Measurements from ENCODE around the gene CAMK2N1.

CAMK2N1 gene

DNA sequence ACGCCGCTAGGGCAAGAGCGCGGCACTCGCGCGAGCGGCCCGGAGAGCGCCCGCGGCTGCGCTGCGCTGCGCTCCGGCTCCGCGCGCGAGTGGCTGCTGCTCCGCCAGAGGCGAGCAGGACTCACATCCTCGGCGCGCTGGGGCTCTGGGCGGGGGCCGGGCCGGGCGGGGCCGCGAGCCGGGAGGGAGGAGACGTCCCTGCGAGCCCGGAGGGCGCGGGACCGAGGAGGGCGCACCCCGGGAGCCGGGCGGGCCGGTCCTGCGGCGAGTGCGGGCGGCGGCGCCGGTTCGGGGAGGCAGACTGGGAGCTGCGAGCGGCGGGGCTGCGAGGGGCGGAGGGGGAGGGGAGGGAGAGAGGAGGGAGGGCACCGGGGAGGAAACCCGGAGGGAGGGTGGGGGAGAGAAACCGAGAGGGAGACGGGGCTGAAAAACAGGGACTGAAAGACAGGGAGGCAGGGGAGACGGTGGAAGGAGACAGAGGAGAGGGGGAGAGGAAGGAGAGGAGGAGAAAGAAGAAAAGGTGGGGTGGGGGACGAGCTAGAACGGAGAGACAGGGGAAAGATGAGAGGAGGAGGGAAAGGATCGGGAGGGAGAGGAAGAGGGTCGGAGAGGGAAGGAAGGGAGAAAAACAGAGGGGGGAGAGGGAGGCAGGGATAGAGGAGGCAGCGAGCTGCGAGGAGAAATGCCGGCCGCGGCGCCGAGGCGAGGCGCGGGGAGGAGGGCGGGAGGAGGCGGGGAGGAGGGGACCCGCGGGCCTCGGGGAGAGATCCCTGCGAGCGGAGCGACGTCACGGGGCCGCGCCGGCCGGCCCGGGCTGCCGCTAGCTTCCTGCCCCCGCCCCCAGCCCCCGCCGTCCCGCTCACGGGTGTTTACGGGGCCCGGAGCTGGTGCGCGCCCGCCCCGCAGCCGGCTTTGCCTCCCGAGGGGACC is at the start of gene CAMK2N1:
Gene CAMK2N1 (minus strand): TSS at position 684 of the 930 bp plus-strand sequence. CDS start 831 bp downstream, outside the sequence.
- no peak for TF ChIP-seq CTCF (IDR thresholded peaks at IDR 0.05; ENCODE audit: low read depth, low read length, missing control alignments)
- in situ Hi-C loops (cut with HindIII; ENCODE audit: low sequenced_read_pairs) = no loop called here
- peak within 1 kb of the TSS; percentile 87 for H3K4me3 ChIP-seq (ENCODE audit: low read depth, low read length)
- no peak for DNase-seq (ENCODE audit: low read depth)

DNA sequence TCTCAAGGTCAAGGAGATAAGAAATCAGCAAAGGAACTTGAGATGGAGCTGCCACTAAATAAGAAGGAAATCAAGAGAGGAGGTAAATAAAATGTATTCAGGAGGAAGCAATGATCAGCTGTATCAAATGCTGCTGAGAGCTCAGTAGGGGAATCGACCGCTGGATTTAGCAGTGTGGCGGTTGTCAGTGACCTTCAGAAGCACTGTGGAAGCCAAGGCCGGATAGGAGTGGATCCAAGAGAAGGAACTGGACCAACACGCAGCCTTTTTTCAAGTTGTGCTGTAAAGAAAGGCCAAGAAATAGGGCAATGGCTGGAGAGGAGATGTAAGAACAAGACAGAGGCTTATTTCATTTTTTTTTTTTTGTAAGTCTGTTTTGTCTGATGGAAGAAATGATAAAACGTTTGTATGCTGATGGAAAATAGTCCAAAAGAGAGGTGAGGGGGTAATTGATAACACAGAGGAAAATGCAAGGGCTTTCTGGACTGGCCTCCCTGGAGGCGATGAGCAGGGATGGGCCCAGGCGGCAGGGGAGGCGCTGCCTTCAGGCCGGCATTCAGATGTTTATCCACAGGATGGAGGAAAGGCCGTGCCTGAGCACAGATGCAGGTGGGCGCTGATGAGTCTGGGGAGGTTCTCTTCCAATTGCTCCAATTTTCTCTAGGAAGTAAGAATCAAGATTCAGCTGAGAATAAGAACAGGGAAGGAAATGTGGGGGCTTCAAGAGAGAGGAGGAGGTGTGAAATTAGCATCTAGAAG is 48.8 kb upstream of the CAMK2N1 start:
- no peak for TF ChIP-seq CTCF (IDR thresholded peaks at IDR 0.05; ENCODE audit: low read depth, low read length, missing control alignments)
- no peak for DNase-seq (ENCODE audit: low read depth)
- H3K4me3 ChIP-seq (ENCODE audit: low read depth, low read length) = no peak overlapping the region
- in situ Hi-C loops (cut with HindIII; ENCODE audit: low sequenced_read_pairs) = loop anchor here (25.0 kb wide), 1 partner anchor 102 kb away; the partner anchor contains the start of gene PINK1

DNA sequence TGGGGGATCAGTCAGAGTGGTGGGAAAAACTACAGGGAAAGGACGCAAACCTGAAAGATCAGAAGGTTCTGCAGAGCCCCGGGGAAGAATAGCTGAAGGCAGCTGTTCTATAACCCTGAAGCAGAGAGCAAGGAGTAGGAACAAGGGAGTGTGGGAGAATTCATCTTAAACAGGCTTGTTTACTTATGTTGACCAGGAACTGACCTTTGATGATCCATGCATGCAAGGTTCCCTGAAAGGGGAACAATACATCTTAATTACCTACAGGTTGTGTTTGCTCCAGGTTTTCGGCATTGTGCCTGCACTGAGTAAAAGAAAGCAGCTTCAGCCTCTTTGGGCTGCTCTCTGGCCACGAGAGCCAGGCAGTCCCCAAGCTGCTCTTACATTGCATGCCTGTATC is 47.6 kb upstream of the CAMK2N1 start:
- DNase-seq (ENCODE audit: low read depth) = no peak
- no peak overlapping the region for H3K4me3 ChIP-seq (ENCODE audit: low read depth, low read length)
- in situ Hi-C loops (cut with HindIII; ENCODE audit: low sequenced_read_pairs) = loop anchor here (25.0 kb wide), 1 partner anchor 104 kb away; the partner anchor contains the start of gene PINK1
- TF ChIP-seq CTCF (IDR thresholded peaks at IDR 0.05; ENCODE audit: low read depth, low read length, missing control alignments) = no peak

GRCh38 chr1:20530901-20531300 is 44.9 kb upstream of the CAMK2N1 start:
- no peak overlapping the region for H3K4me3 ChIP-seq (ENCODE audit: low read depth, low read length)
- no peak for TF ChIP-seq CTCF (IDR thresholded peaks at IDR 0.05; ENCODE audit: low read depth, low read length, missing control alignments)
- in situ Hi-C loops (cut with HindIII; ENCODE audit: low sequenced_read_pairs) = loop anchor here (25.0 kb wide), 1 partner anchor 106 kb away; the partner anchor contains the start of gene PINK1
- DNase-seq (ENCODE audit: low read depth) = no peak

- DNase-seq (ENCODE audit: low read depth) = no peak
- no peak overlapping the region for H3K4me3 ChIP-seq (ENCODE audit: low read depth, low read length)
- TF ChIP-seq CTCF (IDR thresholded peaks at IDR 0.05; ENCODE audit: low read depth, low read length, missing control alignments) = no peak
- in situ Hi-C loops (cut with HindIII; ENCODE audit: low sequenced_read_pairs) = loop anchor here (25.0 kb wide), 1 partner anchor 107 kb away; the partner anchor contains the start of gene PINK1
Observed at GRCh38 chr1:20530306-20530705, 44.3 kb upstream of the CAMK2N1 start.

DNA sequence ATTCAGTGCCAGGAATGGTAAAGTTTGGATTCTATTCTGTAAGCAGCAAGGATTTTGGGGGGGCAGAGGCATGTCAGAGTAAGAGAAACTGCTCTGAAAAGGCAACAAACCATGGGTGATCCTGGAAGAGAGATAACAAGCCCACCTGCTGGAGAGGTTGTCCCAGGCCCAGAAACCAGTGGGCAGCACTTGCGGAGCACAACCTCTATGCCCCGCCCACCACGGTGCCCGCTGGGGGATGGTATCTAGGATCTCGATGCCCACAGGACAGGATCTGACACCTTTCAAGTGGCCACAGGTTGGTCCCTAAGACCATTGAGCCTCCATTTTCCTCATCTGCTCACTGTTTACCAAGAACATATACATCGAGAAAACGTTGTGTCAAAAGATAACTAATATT is 42.2 kb upstream of the CAMK2N1 start:
- no peak overlapping the region for H3K4me3 ChIP-seq (ENCODE audit: low read depth, low read length)

More for the DNA sequence above, 42.2 kb upstream of the CAMK2N1 start:
- no peak for DNase-seq (ENCODE audit: low read depth)
- TF ChIP-seq CTCF (IDR thresholded peaks at IDR 0.05; ENCODE audit: low read depth, low read length, missing control alignments) = no peak
- in situ Hi-C loops (cut with HindIII; ENCODE audit: low sequenced_read_pairs) = loop anchor here (25.0 kb wide), 1 partner anchor 109 kb away; the partner anchor contains the start of gene PINK1
